Effector CD8-positive, alpha-beta T cell (primary cell): Measurements from ENCODE around the gene ADH1A.
"Not testable (repeated sequence)": the region's sequence is repeated elsewhere in the genome, so short reads cannot be mapped to it uniquely, and the experiment has no call there.

Experiments used
- DNase-seq: peaks from one replicate; lab custom pipeline; 2025; lab: John Stamatoyannopoulos, UW

The ADH1A gene

GRCh38 chr4:99281261-99281660, 9.5 kb downstream of the ADH1A start:
- DNase-seq: no peak

- no peak for DNase-seq
Observed at GRCh38 chr4:99276417-99276816, 14.4 kb downstream of the ADH1A start.

- DNase-seq: no peak
Observed at GRCh38 chr4:99275885-99276284, 14.9 kb downstream of the ADH1A start.

DNA sequence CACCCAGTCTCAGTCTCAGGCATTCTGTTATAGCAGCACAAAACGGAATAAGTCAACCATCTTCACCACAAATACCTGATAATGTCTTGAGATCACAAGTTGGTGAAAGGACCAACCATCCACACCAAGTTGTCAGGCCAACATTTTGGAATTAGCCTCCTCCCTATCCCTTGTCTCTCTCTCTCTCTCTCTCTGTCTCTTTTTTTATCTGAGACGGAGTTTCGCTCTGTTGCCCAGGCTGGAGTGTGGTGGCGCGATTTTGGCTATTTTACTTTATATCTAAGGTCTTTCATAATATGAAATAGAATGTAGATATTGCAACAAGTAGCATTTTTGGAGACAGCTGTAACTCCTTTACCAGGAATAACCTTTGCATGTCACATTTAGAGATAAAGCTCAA, 15.7 kb downstream of the ADH1A start:
- no peak for DNase-seq

GRCh38 chr4:99273704-99274103, 17.1 kb downstream of the ADH1A start:
- DNase-seq: no peak

GRCh38 chr4:99264927-99265326, 25.9 kb downstream of the ADH1A start:
- DNase-seq: no peak

- DNase-seq: no peak
Observed at GRCh38 chr4:99252746-99253145, 38.0 kb downstream of the ADH1A start.

GRCh38 chr4:99248714-99249113, 42.1 kb downstream of the ADH1A start:
- DNase-seq: no peak

- no peak for DNase-seq
Observed at GRCh38 chr4:99235955-99236354, 54.8 kb downstream of the ADH1A start.

DNA sequence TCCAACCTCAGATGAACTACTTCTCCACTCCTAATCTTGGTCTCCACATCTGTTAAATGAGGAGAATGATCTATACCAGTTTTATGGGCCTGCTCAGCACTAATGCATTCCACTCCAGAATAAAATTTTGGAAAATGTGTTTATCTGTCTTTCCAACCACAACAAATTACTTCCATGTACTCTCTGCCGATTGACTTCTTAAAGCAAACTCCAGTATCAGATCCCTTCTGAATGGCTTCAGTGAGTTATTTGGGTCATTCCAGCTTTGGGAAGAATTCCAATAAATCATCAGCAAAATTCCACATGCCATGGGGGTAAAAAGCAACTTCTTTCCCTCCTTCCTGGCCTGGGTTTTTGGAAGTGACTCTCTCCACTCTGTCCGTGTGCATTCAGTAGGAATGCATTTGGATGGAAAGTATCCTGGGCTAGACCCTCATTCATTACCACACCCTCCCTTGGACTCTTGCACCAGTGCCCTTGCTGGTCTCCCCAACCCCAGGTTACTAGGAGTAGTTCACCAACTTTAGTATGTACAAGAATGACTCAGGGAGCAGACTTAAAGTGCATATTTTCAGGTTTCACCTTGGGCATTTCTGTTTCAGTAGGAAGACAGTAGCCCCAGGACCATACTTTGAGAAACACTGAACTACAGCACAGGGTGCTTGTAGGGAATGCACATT, 56.3 kb downstream of the ADH1A start:
- DNase-seq: no peak

DNA sequence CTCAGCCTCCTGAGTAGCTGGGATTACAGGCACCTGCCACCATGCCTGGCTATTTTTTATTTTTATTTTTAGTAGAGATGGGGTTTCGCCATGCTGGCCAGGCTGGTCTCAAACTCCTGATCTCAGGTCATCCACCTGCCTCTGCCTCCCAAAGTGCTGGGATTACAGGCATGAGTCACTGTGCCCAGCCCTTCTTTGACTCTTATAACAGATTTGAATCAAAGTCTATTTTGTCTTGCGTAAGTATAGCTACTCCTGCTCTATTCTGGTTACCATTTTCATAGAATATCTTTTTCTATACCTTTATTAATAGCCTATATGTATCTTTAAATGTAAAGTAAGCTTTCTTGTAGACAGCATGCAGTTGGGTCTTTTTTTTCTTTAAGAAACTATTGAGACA, 57.4 kb downstream of the ADH1A start:
- not testable (repeated sequence) for DNase-seq

DNA sequence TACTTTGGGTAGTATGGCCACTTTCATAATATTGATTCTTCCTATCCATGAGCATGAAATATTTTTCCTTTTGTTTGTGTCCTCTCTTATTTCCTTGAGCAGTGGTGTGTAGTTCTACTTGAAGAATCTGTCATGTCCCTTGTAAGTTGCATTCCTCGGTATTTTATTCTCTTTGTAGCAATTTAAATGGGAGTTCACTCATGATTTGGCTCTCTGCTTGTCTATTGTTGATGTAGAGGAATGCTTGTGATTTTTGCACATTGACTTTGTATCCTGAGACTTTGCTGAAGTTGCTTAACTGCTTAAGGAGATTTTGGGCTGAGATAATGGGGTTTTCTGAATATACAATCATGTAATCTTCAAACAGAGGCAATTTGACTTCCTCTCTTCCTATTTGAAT, 62.1 kb downstream of the ADH1A start:
- not testable (repeated sequence) for DNase-seq

- DNase-seq: not testable (repeated sequence)
Observed at GRCh38 chr4:99227646-99228045, 63.1 kb downstream of the ADH1A start.
